ENCODE measurements around the gene ASH1L.

DNA sequence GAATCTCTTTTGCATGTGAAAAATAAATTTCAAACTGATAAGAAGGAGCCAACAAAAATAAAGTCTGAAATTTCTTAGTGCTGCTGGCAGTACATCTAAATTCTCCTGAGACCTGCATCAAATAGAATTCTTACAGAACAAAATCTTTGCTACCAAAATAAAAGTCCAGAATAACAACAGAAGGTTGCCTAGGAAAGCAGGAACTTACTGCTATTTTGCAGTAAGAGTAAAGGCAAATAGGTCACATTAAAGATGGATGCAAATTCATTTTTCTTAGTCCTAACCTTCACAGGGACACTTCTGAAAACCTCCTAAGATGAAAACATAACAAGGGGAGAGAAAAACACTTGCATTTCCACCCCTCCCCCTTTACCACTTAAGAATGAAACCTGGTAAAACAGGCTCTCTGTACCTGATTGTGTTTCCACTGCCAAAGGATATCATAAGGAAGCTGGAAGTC, 182.9 kb downstream of the ASH1L start:
- TF ChIP-seq ZBTB8A (tag by site-specific recombination; IDR thresholded peaks at IDR 0.05) (no peak), PBX3 (CRISPR knock-in tag; IDR thresholded peaks at IDR 0.05) (no peak)
